GM11168 (cell line): ENCODE data around the gene ACTN4.

Experiments used
- in situ Hi-C: fragments of 300-500 bp; cut with MboI; formaldehyde crosslinking; loops from one replicate; pipeline ENCODE4 v1.12.0; 2022; ENCODE audit warnings: low sequenced_read_pairs; ENCODE audit not compliant: unreplicated experiment

Gene ACTN4

GRCh38 chr19:38657633-38658222 lies 10.3 kb downstream of the ACTN4 start:
- in situ Hi-C loops: no loop called here

DNA sequence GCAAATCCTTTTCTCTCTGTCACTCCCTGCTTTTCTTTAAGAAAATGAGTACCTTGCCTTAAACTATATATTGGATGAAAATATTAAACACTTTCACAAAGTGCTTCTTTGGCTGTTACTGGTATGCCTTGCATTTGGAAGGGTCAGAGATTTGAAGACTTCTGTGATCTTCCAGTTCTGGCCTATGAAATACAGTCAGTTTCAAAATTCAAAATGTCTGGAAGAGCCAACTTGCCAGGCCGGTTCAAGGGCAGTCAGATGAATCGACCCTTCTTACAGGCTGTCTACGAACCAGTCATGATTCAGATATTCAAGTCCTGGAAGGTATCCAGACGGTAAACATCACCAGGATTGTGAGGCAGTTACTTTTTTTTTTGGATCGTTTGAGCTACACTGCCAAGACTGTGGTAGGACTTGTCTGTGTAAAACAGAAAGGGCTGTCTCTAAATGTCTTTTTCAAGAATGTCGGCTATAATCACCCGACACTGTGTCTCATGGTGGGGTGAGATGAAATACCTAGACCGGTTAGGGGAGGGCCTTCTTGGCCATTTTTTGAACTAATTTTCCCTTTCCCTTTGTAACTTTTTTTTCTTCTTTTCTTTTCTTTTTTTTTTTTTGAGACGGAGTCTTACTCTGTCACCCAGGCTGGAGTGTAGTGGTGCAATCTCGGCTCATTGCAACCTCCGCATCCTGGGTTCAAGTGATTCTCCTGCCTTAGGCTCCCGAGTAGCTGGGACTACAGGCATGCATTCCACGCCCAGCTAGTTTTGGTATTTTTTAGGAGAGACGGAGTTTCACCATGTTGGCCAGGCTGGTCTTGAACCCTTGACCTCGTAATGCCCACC lies 11.2 kb downstream of the ACTN4 start:
- in situ Hi-C loops: no loop called here

DNA sequence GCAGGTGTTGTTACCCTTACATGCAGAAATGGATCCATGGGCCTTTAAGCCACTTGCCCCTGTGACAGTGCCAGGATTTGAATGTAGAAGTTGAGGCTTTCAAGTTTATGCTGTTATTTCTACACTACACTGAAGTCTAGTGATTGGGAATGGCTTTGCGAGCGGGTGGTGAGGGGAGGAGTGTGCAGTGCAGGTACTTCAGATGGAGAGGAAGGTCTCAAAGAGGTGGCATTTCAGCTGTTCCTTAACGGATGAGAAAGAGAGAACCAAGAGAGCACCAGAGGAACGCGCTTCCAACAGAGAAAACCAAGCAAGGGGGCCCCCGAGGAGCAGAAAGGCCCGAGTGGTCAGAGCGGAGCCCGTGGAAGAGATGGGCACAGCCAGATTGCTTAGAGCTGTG lies 13.3 kb downstream of the ACTN4 start:
- in situ Hi-C loops: no loop called here

GRCh38 chr19:38661136-38661535 lies 13.7 kb downstream of the ACTN4 start:
- in situ Hi-C loops: no loop called here

DNA sequence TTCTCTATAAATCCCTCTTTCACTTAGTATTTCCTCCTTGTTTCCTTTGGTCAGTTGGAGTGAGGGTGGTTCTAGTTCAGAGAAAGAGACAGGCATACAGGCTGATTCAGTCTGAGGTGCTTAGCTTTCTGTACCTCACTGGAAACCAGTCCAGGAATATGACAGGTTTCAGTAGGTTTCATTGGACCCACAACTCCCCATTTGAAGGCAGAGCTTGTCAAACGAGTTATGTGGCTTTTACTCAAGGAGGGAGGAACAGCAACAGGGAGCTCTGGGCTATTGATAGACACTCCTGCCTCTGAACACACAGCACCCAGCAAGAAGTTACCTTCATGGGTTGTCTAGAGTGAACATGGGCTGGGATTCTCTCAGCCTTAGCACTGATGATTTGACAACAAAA lies 14.5 kb downstream of the ACTN4 start:
- in situ Hi-C loops: no loop called here

DNA sequence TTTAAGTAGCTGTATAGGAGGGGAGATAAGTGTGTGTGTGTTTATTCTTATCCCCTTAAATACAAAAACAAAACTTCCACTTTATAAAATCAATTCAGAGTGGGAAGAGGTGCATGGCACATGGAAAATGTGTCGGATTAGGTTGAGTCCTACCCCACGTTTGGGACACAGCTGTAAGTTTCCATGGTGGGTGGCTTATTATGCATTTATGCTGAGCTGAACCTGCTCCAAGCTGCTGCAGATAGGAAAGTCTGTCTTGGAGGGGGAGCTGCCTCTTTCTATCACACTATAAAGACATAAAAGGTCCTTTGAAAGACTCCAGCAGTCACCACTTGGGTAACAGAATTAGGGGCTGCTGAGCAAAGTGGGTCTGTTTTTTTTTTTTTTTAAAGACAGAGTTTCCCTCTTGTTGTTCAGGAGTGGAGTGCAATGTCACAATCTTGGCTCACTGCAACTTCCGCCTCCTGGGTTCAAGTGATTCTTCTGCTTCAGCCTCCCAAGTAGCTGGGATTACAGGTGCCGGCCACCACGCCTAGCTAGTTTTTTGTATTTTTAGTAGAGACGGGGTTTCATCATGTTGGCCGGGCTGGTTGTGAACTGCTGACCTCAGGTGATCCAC lies 15.2 kb downstream of the ACTN4 start:
- in situ Hi-C loops: no loop called here

- in situ Hi-C loops: no loop called here
Observed at GRCh38 chr19:38663156-38663651, 15.8 kb downstream of the ACTN4 start.

DNA sequence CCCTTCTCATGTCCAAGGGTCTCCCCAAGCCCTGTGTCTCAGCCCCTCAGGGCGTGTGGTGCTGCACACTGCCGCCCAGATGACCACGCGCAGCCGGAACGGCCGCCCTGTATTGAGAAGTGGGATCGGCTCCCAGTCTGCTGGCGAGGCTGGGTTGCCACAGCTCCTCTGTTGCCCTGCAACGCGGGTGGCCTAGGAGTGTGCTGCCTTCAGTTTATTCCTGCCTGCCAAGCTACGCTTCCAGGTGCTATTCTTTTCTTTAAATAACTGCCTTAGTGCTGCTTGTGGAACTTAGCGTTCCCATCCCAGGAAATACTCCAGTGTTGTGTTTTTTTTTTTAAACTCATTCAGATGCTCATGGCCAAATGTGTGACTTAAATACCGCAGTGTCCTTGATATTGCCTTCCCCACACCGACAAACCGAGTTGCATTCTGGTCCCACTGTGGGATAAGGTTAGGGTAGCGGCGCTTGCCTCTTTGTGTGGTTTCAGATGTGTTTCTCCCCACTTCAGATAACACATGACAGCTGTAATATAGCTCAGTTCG lies 16.6 kb downstream of the ACTN4 start:
- in situ Hi-C loops: no loop called here

DNA sequence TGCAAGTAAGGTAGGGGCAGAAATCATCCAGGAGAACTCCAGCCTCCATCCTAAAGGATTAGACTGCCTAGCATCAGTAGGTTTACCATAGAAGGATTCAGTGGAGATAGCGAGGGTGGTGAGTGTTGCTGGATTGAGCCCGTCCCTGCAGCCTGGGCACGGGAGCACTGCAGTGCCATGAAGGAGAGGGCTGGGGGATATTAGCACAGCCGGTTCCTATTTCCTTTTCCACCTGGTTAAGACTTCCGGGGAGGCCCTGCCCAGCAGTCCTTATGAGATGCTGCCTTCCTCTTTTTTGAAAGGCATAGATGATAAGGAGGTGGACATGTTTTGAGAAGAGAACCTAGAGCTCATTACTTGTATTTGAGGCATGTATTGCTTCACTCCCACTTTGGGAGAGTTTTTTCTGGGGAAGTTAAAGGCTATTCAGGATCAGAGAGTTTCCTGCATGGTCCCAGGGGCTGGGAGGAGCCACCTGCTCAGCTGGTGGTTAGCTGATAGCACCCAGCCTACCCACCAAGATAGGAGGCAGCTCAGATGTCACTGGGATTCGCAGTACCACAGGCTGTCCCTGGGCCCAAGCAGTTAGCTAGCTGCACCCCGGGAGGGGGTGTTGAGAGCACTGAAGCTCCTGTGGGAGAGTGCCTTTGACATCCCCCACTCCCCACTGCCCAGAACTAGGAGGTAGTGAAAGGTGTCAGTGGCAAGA lies 17.2 kb downstream of the ACTN4 start:
- in situ Hi-C loops: no loop called here

GRCh38 chr19:38665219-38665931 lies 17.9 kb downstream of the ACTN4 start:
- in situ Hi-C loops: no loop called here

- in situ Hi-C loops: no loop called here
Observed at GRCh38 chr19:38665950-38666662, 18.7 kb downstream of the ACTN4 start.

DNA sequence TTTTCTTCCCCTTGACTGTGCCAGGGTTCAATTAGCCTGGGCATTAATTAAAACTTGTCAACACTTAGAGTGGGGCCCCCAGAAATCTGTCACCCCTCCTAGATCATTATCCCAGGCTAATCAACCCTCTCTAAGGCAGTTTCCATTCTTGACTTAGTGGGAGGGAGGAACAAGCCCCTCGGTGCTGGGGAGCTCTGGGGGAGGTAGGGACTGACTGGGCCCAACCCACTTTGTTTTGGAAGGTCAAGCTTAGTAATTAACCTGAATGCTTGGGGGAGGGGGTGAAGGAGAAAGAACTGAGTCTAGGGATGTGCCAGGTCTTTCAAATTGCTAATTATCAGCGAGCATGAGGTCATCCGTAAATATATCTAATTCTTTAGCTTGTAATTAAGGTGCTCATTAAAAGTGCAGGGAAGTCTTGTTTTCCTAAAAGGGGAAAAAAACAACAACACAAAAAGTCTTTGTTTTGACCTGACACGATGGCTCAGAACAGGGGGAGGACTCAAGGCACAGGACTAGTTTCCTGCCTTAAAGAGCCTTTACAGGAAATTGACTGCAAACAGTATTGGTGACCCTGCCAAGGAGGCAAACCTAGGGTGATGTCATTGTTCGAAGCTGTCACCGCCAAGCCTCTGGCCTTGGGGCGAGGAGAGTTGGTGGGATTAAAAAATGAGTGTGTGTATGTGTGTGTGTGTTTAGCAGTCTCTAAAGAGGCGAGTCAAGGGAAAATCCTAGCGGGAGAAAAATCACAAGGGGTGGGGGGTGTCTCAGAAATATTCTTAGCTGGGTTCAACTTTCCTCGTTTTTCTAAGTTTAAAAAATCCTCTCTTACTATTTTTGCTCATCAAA lies 19.4 kb downstream of the ACTN4 start:
- in situ Hi-C loops: no loop called here

DNA sequence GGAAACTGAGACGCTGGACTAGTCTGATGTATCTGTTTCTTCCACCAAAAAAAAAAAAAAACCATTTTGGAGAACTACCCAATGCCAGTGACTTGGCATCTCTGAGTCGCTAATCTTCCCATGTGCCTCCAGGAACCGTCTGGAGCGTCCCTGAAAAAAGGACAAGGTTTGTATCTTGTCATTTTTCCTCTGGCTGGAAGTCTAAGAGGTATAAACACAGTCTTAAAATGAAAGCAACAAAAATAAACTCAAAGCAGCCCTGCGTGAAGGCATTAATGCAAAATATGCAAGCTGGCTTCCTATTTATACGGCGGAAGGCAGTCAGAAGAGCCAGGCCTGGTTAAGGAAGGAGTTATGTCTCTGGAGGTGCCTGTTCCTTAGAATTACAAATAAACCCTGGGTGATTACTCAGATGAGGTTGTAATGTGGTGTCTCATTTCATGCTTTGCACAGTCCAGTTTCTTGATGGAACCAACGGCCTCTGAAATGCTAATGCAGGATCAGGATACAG lies 20.3 kb downstream of the ACTN4 start:
- in situ Hi-C loops: no loop called here

GRCh38 chr19:38669552-38669951 lies 22.1 kb downstream of the ACTN4 start:
- in situ Hi-C loops: no loop called here

- in situ Hi-C loops: no loop called here
Observed at GRCh38 chr19:38670921-38671398, 23.5 kb downstream of the ACTN4 start.

DNA sequence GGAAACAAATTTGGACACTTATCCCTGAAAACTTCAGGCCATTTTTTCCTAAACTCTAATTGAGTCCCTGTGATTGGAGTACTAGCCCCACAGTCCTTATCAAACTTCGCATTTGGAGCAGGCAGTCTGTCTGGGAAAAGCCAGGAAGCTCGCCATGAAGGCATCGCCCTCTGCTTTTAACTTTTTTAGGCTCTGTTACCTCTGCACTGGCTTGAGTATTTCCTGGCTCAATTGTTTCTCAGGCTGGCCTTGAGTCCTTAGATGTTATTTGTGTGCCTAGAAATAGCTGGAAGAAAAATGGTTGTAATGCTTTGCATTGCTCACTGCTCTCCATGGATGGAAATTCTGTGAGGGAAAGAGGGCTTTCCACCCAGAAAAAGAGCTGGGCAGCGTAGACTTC lies 24.2 kb downstream of the ACTN4 start:
- in situ Hi-C loops: no loop called here

- in situ Hi-C loops: no loop called here
Observed at GRCh38 chr19:38673030-38673429, 25.6 kb downstream of the ACTN4 start.
